ENCODE results near the gene MEIS3. TPM values are rescaled to one million over a fixed set of nuclear protein-coding genes. Genes with fewer than 3 reads are reported as not detected.
A peak's percentile ranks its signal among the peaks of the same experiment; 100 is the strongest.

Gene MEIS3
- total and polyA plus RNA-seq, 8 donors: 3.1 to 18.2 (median 12.8) TPM

- no peak overlapping the region for H3K4me3 ChIP-seq
- peaks cover 0 to 25% (median 2%) of the 10 kb centered on the region in 4 donors for H3K4me1 ChIP-seq
- no peaks in the 10 kb centered on the region for H3K9me3 ChIP-seq
- no peak for DNase-seq
- no peaks in the 10 kb centered on the region for H3K27me3 ChIP-seq
- WGBS, 5 donors: 93 to 97% (median 95%) methylated on average over 17 to 23 of the region's 23 CpGs
- intact Hi-C loops (cut with DNase I; ENCODE audit: low total_unique reads): no loop called here
- TF ChIP-seq POLR2A (IDR thresholded peaks at IDR 0.05) (no peak), POLR2AphosphoS5 (IDR thresholded peaks at IDR 0.05) (no peak), EP300 (IDR thresholded peaks at IDR 0.05) (no peak)
- TF ChIP-seq, protein P1, sequence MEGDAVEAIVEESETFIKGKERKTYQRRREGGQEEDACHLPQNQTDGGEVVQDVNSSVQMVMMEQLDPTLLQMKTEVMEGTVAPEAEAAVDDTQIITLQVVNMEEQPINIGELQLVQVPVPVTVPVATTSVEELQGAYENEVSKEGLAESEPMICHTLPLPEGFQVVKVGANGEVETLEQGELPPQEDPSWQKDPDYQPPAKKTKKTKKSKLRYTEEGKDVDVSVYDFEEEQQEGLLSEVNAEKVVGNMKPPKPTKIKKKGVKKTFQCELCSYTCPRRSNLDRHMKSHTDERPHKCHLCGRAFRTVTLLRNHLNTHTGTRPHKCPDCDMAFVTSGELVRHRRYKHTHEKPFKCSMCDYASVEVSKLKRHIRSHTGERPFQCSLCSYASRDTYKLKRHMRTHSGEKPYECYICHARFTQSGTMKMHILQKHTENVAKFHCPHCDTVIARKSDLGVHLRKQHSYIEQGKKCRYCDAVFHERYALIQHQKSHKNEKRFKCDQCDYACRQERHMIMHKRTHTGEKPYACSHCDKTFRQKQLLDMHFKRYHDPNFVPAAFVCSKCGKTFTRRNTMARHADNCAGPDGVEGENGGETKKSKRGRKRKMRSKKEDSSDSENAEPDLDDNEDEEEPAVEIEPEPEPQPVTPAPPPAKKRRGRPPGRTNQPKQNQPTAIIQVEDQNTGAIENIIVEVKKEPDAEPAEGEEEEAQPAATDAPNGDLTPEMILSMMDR (IDR thresholded peaks at IDR 0.05): no peak
- no peak overlapping the region for H3K27ac ChIP-seq
- peaks cover 58 to 82% (median 81%) of the 10 kb centered on the region in 4 donors for H3K36me3 ChIP-seq
These were observed 39.9 kb downstream of the MEIS3 start for GRCh38 chr19:47379381-47379938.

GRCh38 chr19:47378246-47378645, 41.1 kb downstream of the MEIS3 start:
- Histone ChIP-seq H3K27me3 (no peaks in the 10 kb centered on the region), H3K4me1 (peaks cover 0 to 25% (median 2%) of the 10 kb centered on the region in 4 donors), H3K36me3 (peaks cover 70 to 94% (median 93%) of the 10 kb centered on the region in 4 donors), H3K27ac (no peak overlapping the region), H3K4me3 (no peak overlapping the region), H3K9me3 (no peaks in the 10 kb centered on the region)
- intact Hi-C loops (cut with DNase I; ENCODE audit: low total_unique reads): no loop called here
- no peak for DNase-seq
- no peak for TF ChIP-seq EP300 (IDR thresholded peaks at IDR 0.05)
- TF ChIP-seq, protein P1 (IDR thresholded peaks at IDR 0.05): no peak
- no peak for TF ChIP-seq POLR2A (IDR thresholded peaks at IDR 0.05)
- no peak for TF ChIP-seq POLR2AphosphoS5 (IDR thresholded peaks at IDR 0.05)
- 76 to 96% (median 92%) methylated on average over 11 of the region's 11 CpGs for WGBS, 5 donors

DNA sequence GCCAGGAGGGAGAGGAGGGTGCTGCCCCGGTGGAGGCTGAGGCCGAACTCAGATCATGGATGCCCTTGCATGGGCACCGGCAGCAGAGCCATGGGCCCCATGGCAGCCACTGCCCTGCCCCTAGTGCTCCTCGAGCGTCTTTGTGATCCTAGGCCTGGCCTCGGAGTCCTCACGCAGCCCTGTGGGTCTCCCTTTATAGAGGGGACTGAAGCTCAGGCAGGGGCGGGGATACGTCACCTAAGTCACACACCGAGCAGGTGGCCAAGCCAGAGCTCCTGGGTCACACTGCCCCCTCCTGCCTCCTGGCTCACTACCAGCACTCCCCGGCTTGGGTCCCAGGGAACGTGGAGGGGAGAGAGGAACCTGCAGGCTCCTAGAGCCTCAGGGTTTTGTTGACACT, 41.5 kb downstream of the MEIS3 start:
- Histone ChIP-seq H3K36me3 (peaks cover 74 to 99% (median 97%) of the 10 kb centered on the region in 4 donors), H3K9me3 (no peaks in the 10 kb centered on the region), H3K27ac (peak overlapping the region in 1 of 5 donors; percentile 64), H3K4me3 (no peak overlapping the region), H3K4me1 (peaks cover 0 to 25% (median 2%) of the 10 kb centered on the region in 4 donors), H3K27me3 (no peaks in the 10 kb centered on the region)
- no peak for DNase-seq
- WGBS, 5 donors: 71 to 85% (median 81%) methylated on average over 5 to 12 of the region's 12 CpGs
- intact Hi-C loops (cut with DNase I; ENCODE audit: low total_unique reads): no loop called here
- TF ChIP-seq POLR2A (IDR thresholded peaks at IDR 0.05) (no peak), POLR2AphosphoS5 (IDR thresholded peaks at IDR 0.05) (no peak), EP300 (IDR thresholded peaks at IDR 0.05) (no peak)
- TF ChIP-seq, protein P1 (IDR thresholded peaks at IDR 0.05): no peak

- Histone ChIP-seq H3K27ac (peak overlapping the region in 1 of 5 donors; percentile 64), H3K36me3 (peaks cover 77 to 100% (median 99%) of the 10 kb centered on the region in 4 donors), H3K27me3 (no peaks in the 10 kb centered on the region), H3K9me3 (no peaks in the 10 kb centered on the region), H3K4me1 (peaks cover 0 to 22% (median 2%) of the 10 kb centered on the region in 4 donors), H3K4me3 (no peak overlapping the region)
- intact Hi-C loops (cut with DNase I; ENCODE audit: low total_unique reads): no loop called here
- TF ChIP-seq EP300 (IDR thresholded peaks at IDR 0.05) (no peak), POLR2AphosphoS5 (IDR thresholded peaks at IDR 0.05) (no peak), POLR2A (IDR thresholded peaks at IDR 0.05) (no peak)
- TF ChIP-seq, protein P1 (IDR thresholded peaks at IDR 0.05): no peak
- WGBS, 5 donors: 69 to 80% (median 78%) methylated on average over 8 to 16 of the region's 16 CpGs
- no peak for DNase-seq
These were observed 42.1 kb downstream of the MEIS3 start for GRCh38 chr19:47377208-47377701.
